DMS114 treated with DMSO at 0.1 percent for 48 hours (cell line): ENCODE measurements around the gene HTRA1.

Experiments used
- DNase-seq: peaks from one replicate; lab custom pipeline; 2025; ENCODE audit not compliant: unreplicated experiment; lab: John Stamatoyannopoulos, UW

HTRA1 gene

GRCh38 chr10:122514045-122514840, 52.9 kb downstream of the HTRA1 start:
- DNase-seq: no peak

GRCh38 chr10:122515022-122515424, 53.7 kb downstream of the HTRA1 start:
- no peak for DNase-seq

GRCh38 chr10:122515588-122516231, 54.4 kb downstream of the HTRA1 start:
- no peak for DNase-seq

- DNase-seq: no peak
These were observed 55.4 kb downstream of the HTRA1 start for GRCh38 chr10:122516734-122517133.

GRCh38 chr10:122519144-122519543, 57.8 kb downstream of the HTRA1 start:
- no peak for DNase-seq

GRCh38 chr10:122519873-122520272, 58.5 kb downstream of the HTRA1 start:
- DNase-seq: no peak

GRCh38 chr10:122521011-122521410, 59.7 kb downstream of the HTRA1 start:
- DNase-seq: no peak

- DNase-seq: no peak
These were observed 63.5 kb downstream of the HTRA1 start for GRCh38 chr10:122524811-122525210.

GRCh38 chr10:122525788-122526187, 64.4 kb downstream of the HTRA1 start:
- DNase-seq: no peak

GRCh38 chr10:122526892-122527291, 65.5 kb downstream of the HTRA1 start:
- DNase-seq: no peak

- no peak for DNase-seq
These were observed 68.8 kb downstream of the HTRA1 start for GRCh38 chr10:122530177-122530576.

- no peak for DNase-seq
These were observed 69.9 kb downstream of the HTRA1 start for GRCh38 chr10:122531261-122531660.

GRCh38 chr10:122531939-122532338, 70.6 kb downstream of the HTRA1 start:
- DNase-seq: no peak

- DNase-seq: no peak
These were observed 71.4 kb downstream of the HTRA1 start for GRCh38 chr10:122532601-122533296.

GRCh38 chr10:122537545-122537944, 76.2 kb downstream of the HTRA1 start:
- DNase-seq: no peak

GRCh38 chr10:122541541-122542002, 80.2 kb downstream of the HTRA1 start:
- DNase-seq: no peak

GRCh38 chr10:122543676-122544445, 82.5 kb downstream of the HTRA1 start:
- no peak for DNase-seq

- no peak for DNase-seq
These were observed 83.1 kb downstream of the HTRA1 start for GRCh38 chr10:122544493-122544892.

GRCh38 chr10:122546242-122546641, 84.9 kb downstream of the HTRA1 start:
- no peak for DNase-seq

GRCh38 chr10:122548407-122549085, 87.2 kb downstream of the HTRA1 start:
- DNase-seq: no peak

GRCh38 chr10:122549636-122550035, 88.3 kb downstream of the HTRA1 start:
- no peak for DNase-seq
